Natural killer cell (primary cell): ENCODE data around the gene CCDC9. TPM values are rescaled to one million over a fixed set of nuclear protein-coding genes. Genes with fewer than 3 reads are reported as not detected.

ENCODE experiments used
- ATAC-seq, 3 donors: fragments of 150-1000 bp in 2 of 3; fragments of 200-7000 bp in 1 of 3; cut with Tn5 transposase; 1 replicate in 1 of 3; 2 replicates in 2 of 3; pipeline ENCODE4 v1.10.0; 2021; ENCODE audit warnings: mild to moderate bottlenecking in 2 of 3, moderate library complexity in 2 of 3
- DNase-seq, 2 donors: peaks; one replicate each; pipeline versions ENCODE4 v3.0.0 to v3.0.0-alpha.2; 2013 to 2021; ENCODE audit warnings: mixed read lengths in 1 of 2
- H3K27ac ChIP-seq: one replicate; pipeline ENCODE4 v1.5.1; 2013; ENCODE audit warnings: mild to moderate bottlenecking, low read length
- H3K27me3 ChIP-seq: one replicate; pipeline ENCODE4 v1.6.1; 2013; ENCODE audit warnings: low read length; ENCODE audit not compliant: control insufficient read depth, insufficient read depth
- H3K36me3 ChIP-seq: one replicate; pipeline ENCODE4 v1.6.1; 2013; ENCODE audit warnings: low read length; ENCODE audit not compliant: control insufficient read depth, insufficient read depth
- H3K4me1 ChIP-seq: one replicate; pipeline ENCODE4 v1.6.1; 2013; ENCODE audit warnings: low read length; ENCODE audit not compliant: control insufficient read depth, insufficient read depth
- H3K4me3 ChIP-seq: one replicate; pipeline ENCODE4 v1.5.1; 2013; ENCODE audit warnings: low read length
- H3K9me3 ChIP-seq: one replicate; pipeline ENCODE4 v1.6.1; 2013; ENCODE audit warnings: low read length; ENCODE audit not compliant: control insufficient read depth, insufficient read depth
- H3K27ac Mint-ChIP-seq, 2 donors: one replicate each; pipeline ENCODE4 v1.8.0; 2022; ENCODE audit warnings: mild to moderate bottlenecking in 2 of 2, mixed read lengths in 2 of 2, moderate library complexity in 1 of 2
- H3K27me3 Mint-ChIP-seq, 2 donors: one replicate each; pipeline ENCODE4 v1.8.0; 2022; ENCODE audit warnings: low read depth in 2 of 2, mixed read lengths in 2 of 2
- H3K36me3 Mint-ChIP-seq: one replicate; pipeline ENCODE4 v1.8.0; 2022; ENCODE audit warnings: mixed read lengths
- H3K4me1 Mint-ChIP-seq, 2 donors: one replicate each; pipeline ENCODE4 v1.8.0; 2022; ENCODE audit warnings: mixed read lengths in 2 of 2
- H3K4me3 Mint-ChIP-seq: one replicate; pipeline ENCODE4 v1.8.0; 2022; ENCODE audit warnings: mild to moderate bottlenecking, moderate library complexity, mixed read lengths
- H3K9me3 Mint-ChIP-seq, 2 donors: one replicate each; pipeline ENCODE4 v1.8.0; 2022; ENCODE audit warnings: mixed read lengths in 2 of 2
- CTCF ChIP-seq: fragments of 200-600 bp; IDR thresholded peaks from one replicate; pipeline ENCODE4 v1.8.0; 2022; ENCODE audit warnings: antibody characterized with exemption
- WGBS: methylation state at CpG from one replicate; pipeline ENCODE4 v1.1.7; 2013; ENCODE audit warnings: missing lambda C conversion rate; ENCODE audit not compliant: insufficient coverage; 5-methylcytosine and 5-hydroxymethylcytosine counted together
- intact Hi-C: fragments of 100-400 bp; cut with micrococcal nuclease; formaldehyde crosslinking; loops from one replicate; pipeline ENCODE4 v1.14.2; 2022
- total RNA-seq, 4 donors: library from RNA; stranded (reverse); fragments of 120-200 nt in 1 of 4; gene quantifications; one replicate each; pipeline versions ENCODE4 v1.2.3 to v1.2.4, GENCODE V29; 2013 to 2022

CCDC9 gene
- total RNA-seq, 3 donors from 2014 or later (not counting 1 experiment from before 2014, with no cell fraction given), result 49.6 to 55.8 (median 55.4) TPM

GRCh38 chr19:47272448-47273312 is 16.4 kb downstream of the CCDC9 start:
- no peak for TF ChIP-seq CTCF
- H3K27me3 ChIP-seq, result no peaks in the 10 kb centered on the region
- intact Hi-C loops, result loop anchor here (5.0 to 10.0 kb wide), 2 partner anchors 45 to 418 kb away; partner anchors contain the start of gene AP2S1
- DNase-seq, result no peak
- H3K4me1 ChIP-seq, result peaks cover 23% of the 10 kb centered on the region
- ATAC-seq, result no peak
- H3K4me3 ChIP-seq, result peak overlapping the region; percentile 66
- Mint-ChIP-seq H3K27ac (peak overlapping the region; percentile 93 to 96), H3K36me3 (no peaks in the 10 kb centered on the region), H3K27me3 (no peaks in the 10 kb centered on the region), H3K9me3 (no peaks in the 10 kb centered on the region), H3K4me3 (peak overlapping the region; percentile 95), H3K4me1 (peaks cover 14 to 33% of the 10 kb centered on the region in 2 donors)
- H3K27ac ChIP-seq, result peak overlapping the region; percentile 64
- WGBS, result 44% methylated on average over 39 of the region's 42 CpGs
- H3K9me3 ChIP-seq, result no peaks in the 10 kb centered on the region
- H3K36me3 ChIP-seq, result peaks cover 22% of the 10 kb centered on the region

GRCh38 chr19:47273313-47274070 is 17.2 kb downstream of the CCDC9 start:
- TF ChIP-seq CTCF, result no peak
- peak overlapping the region; percentile 66 for H3K4me3 ChIP-seq
- Mint-ChIP-seq H3K27ac (peak overlapping the region; percentile 93 to 96), H3K4me3 (peak overlapping the region; percentile 95), H3K36me3 (no peaks in the 10 kb centered on the region), H3K27me3 (no peaks in the 10 kb centered on the region), H3K9me3 (no peaks in the 10 kb centered on the region), H3K4me1 (peaks cover 14 to 33% of the 10 kb centered on the region in 2 donors)
- ATAC-seq (peak; percentile 60 to 76 (median 64)), DNase-seq (peak; percentile 86 to 93)
- no peaks in the 10 kb centered on the region for H3K27me3 ChIP-seq
- H3K36me3 ChIP-seq, result peaks cover 19% of the 10 kb centered on the region
- intact Hi-C loops, result loop anchor here (1.0 to 10.0 kb wide), 3 partner anchors 16 to 419 kb away; partner anchors contain the start of gene AP2S1
- no peaks in the 10 kb centered on the region for H3K9me3 ChIP-seq
- peaks cover 23% of the 10 kb centered on the region for H3K4me1 ChIP-seq
- under 1% methylated on average over 42 of the region's 54 CpGs for WGBS
- peak overlapping the region; percentile 85 for H3K27ac ChIP-seq

- DNase-seq (peak; percentile 97 to 99), ATAC-seq (peak; percentile 76 to 92 (median 77))
- H3K4me3 Mint-ChIP-seq, result peak within 1 kb of the TSS; percentile 95
- H3K27me3 ChIP-seq, result no peaks in the 10 kb centered on the region
- H3K9me3 ChIP-seq, result no peaks in the 10 kb centered on the region
- H3K9me3 Mint-ChIP-seq, result no peaks in the 10 kb centered on the region
- no peak for TF ChIP-seq CTCF
- WGBS, result 0% methylated on average over 61 of the region's 72 CpGs
- peaks cover 23% of the 10 kb centered on the region for H3K4me1 ChIP-seq
- intact Hi-C loops, result loop anchor here (1.0 to 10.0 kb wide), 3 partner anchors 17 to 419 kb away; partner anchors contain the start of gene AP2S1
- peak within 1 kb of the TSS; percentile 66 for H3K4me3 ChIP-seq
- H3K4me1 Mint-ChIP-seq, result peaks cover 14 to 33% of the 10 kb centered on the region in 2 donors
- peak within 1 kb of the TSS; percentile 85 for H3K27ac ChIP-seq
- no peaks in the 10 kb centered on the region for H3K36me3 Mint-ChIP-seq
- peak within 1 kb of the TSS; percentile 93 to 96 for H3K27ac Mint-ChIP-seq
- peaks cover 16% of the 10 kb centered on the region for H3K36me3 ChIP-seq
- no peaks in the 10 kb centered on the region for H3K27me3 Mint-ChIP-seq
Observed at GRCh38 chr19:47274071-47274890, 18.0 kb downstream of the CCDC9 start, which contains the start of gene INAFM1. INAFM1 (plus strand) TSS chr19:47274885; CDS start chr19:47274920, 35 bp downstream.
